GM18499 (cell line): ENCODE results near the gene ITGB2.

Experiments used
- ATAC-seq: cut with Tn5 transposase; IDR thresholded peaks from one replicate; pipeline ENCODE4 v1.9.1; 2021; ENCODE audit warnings: moderate number of reproducible peaks; ENCODE audit not compliant: insufficient read depth, unreplicated experiment

Gene ITGB2

GRCh38 chr21:44838039-44838895, 82.4 kb downstream of the ITGB2 start:
- no peak for ATAC-seq

- ATAC-seq, result no peak
These were observed 83.2 kb downstream of the ITGB2 start for GRCh38 chr21:44837537-44837936.

- no peak for ATAC-seq
These were observed 83.8 kb downstream of the ITGB2 start for GRCh38 chr21:44836666-44837471.

GRCh38 chr21:44836349-44836665, 84.4 kb downstream of the ITGB2 start:
- ATAC-seq, result no peak
